Measurements from ENCODE around the gene TEPSIN.

DNA sequence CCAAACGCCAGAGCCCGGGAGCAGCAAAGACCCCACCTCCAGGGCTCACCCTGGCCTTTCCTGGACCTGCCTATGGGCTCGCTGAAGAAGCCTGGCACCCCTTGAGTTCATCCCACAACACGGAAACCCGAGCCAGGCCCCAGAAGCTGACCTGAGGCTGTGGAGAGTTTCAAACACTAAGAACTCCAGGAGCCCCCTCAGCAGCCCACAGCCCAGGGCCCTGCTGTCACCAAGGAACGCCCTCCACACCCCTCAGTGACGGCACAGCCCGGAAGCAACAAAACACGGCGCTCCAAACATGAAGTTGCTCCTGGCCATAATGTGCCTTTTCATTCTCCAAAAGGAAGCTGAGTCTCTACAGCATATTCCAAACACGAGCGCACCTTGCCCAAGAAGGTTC, 47.0 kb upstream of the TEPSIN start:
- TF ChIP-seq, protein P1, sequence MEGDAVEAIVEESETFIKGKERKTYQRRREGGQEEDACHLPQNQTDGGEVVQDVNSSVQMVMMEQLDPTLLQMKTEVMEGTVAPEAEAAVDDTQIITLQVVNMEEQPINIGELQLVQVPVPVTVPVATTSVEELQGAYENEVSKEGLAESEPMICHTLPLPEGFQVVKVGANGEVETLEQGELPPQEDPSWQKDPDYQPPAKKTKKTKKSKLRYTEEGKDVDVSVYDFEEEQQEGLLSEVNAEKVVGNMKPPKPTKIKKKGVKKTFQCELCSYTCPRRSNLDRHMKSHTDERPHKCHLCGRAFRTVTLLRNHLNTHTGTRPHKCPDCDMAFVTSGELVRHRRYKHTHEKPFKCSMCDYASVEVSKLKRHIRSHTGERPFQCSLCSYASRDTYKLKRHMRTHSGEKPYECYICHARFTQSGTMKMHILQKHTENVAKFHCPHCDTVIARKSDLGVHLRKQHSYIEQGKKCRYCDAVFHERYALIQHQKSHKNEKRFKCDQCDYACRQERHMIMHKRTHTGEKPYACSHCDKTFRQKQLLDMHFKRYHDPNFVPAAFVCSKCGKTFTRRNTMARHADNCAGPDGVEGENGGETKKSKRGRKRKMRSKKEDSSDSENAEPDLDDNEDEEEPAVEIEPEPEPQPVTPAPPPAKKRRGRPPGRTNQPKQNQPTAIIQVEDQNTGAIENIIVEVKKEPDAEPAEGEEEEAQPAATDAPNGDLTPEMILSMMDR (IDR thresholded peaks at IDR 0.05; ENCODE audit: insufficient read depth, low read length) = no peak
- TF ChIP-seq GABPA (IDR thresholded peaks at IDR 0.05; ENCODE audit: low read depth) (no peak; the same call in 1 of the 2 replicates), POLR2AphosphoS5 (IDR thresholded peaks at IDR 0.05; ENCODE audit: low read depth) (no peak), SPI1 (IDR thresholded peaks at IDR 0.05; ENCODE audit: borderline replicate concordance, low read depth) (no peak)
- TF ChIP-seq, protein P2, sequence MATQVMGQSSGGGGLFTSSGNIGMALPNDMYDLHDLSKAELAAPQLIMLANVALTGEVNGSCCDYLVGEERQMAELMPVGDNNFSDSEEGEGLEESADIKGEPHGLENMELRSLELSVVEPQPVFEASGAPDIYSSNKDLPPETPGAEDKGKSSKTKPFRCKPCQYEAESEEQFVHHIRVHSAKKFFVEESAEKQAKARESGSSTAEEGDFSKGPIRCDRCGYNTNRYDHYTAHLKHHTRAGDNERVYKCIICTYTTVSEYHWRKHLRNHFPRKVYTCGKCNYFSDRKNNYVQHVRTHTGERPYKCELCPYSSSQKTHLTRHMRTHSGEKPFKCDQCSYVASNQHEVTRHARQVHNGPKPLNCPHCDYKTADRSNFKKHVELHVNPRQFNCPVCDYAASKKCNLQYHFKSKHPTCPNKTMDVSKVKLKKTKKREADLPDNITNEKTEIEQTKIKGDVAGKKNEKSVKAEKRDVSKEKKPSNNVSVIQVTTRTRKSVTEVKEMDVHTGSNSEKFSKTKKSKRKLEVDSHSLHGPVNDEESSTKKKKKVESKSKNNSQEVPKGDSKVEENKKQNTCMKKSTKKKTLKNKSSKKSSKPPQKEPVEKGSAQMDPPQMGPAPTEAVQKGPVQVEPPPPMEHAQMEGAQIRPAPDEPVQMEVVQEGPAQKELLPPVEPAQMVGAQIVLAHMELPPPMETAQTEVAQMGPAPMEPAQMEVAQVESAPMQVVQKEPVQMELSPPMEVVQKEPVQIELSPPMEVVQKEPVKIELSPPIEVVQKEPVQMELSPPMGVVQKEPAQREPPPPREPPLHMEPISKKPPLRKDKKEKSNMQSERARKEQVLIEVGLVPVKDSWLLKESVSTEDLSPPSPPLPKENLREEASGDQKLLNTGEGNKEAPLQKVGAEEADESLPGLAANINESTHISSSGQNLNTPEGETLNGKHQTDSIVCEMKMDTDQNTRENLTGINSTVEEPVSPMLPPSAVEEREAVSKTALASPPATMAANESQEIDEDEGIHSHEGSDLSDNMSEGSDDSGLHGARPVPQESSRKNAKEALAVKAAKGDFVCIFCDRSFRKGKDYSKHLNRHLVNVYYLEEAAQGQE (IDR thresholded peaks at IDR 0.05; ENCODE audit: insufficient replicate concordance, low read depth) = no peak
